ENCODE measurements around the gene ZDHHC3. TPM values are rescaled to one million over a fixed set of nuclear protein-coding genes. Genes with fewer than 3 reads are reported as not detected.

The ZDHHC3 gene
- total and polyA plus RNA-seq, 3 experiments from 2014 or later = 40.9 to 46.3 (median 41.8) TPM

GRCh38 chr3:44918581-44918980 lies 57.4 kb downstream of the ZDHHC3 start:
- no peak overlapping the region for H3K4me3 Mint-ChIP-seq
- H3K36me3 Mint-ChIP-seq = peaks cover 0 to 49% (median 7%) of the 10 kb centered on the region in 3 donors
- POLR2A ChIA-PET = no interaction called here
- H3K27ac ChIP-seq (ENCODE audit: low read depth, low read length) = no peak overlapping the region
- no peak for DNase-seq
- no peaks in the 10 kb centered on the region for H3K27me3 Mint-ChIP-seq
- CTCF ChIA-PET = interaction anchor here (7.1 kb wide), 1 partner anchor 385 kb away, joined by 55 read pairs; no protein-coding TSS in a partner anchor
- no peaks in the 10 kb centered on the region for H3K36me3 ChIP-seq (ENCODE audit: insufficient read depth, low read length)
- H3K9me3 Mint-ChIP-seq = no peaks in the 10 kb centered on the region
- H3K4me1 ChIP-seq (ENCODE audit: insufficient read depth, low read length) = no peaks in the 10 kb centered on the region
- H3K9me3 ChIP-seq (ENCODE audit: low read length) = no peaks in the 10 kb centered on the region
- no peak overlapping the region for H3K4me3 ChIP-seq (ENCODE audit: low read length)
- H3K27me3 ChIP-seq (ENCODE audit: insufficient read depth, low read length, poor library complexity, severe bottlenecking) = no peaks in the 10 kb centered on the region
- H3K4me1 Mint-ChIP-seq = no peaks in the 10 kb centered on the region
- peak overlapping the region in 2 of 8 donors; percentile 36 to 73 for H3K27ac Mint-ChIP-seq

GRCh38 chr3:44918087-44918486 lies 57.9 kb downstream of the ZDHHC3 start:
- DNase-seq = no peak
- Mint-ChIP-seq H3K27ac (no peak overlapping the region), H3K36me3 (peaks cover 0 to 46% (median 7%) of the 10 kb centered on the region in 3 donors), H3K4me3 (no peak overlapping the region), H3K4me1 (no peaks in the 10 kb centered on the region), H3K27me3 (no peaks in the 10 kb centered on the region), H3K9me3 (no peaks in the 10 kb centered on the region)
- Histone ChIP-seq H3K36me3 (ENCODE audit: insufficient read depth, low read length) (no peaks in the 10 kb centered on the region), H3K27ac (ENCODE audit: low read depth, low read length) (no peak overlapping the region), H3K4me1 (ENCODE audit: insufficient read depth, low read length) (no peaks in the 10 kb centered on the region), H3K9me3 (ENCODE audit: low read length) (no peaks in the 10 kb centered on the region), H3K4me3 (ENCODE audit: low read length) (no peak overlapping the region), H3K27me3 (ENCODE audit: insufficient read depth, low read length, poor library complexity, severe bottlenecking) (no peaks in the 10 kb centered on the region)
- ChIA-PET POLR2A (no interaction called here), CTCF (interaction anchor here (7.1 kb wide), 1 partner anchor 385 kb away, joined by 55 read pairs; no protein-coding TSS in a partner anchor)

GRCh38 chr3:44915702-44916438 lies 60.1 kb downstream of the ZDHHC3 start:
- Mint-ChIP-seq H3K36me3 (peaks cover 0 to 29% (median 6%) of the 10 kb centered on the region in 3 donors), H3K27ac (no peak overlapping the region), H3K9me3 (peaks cover 0 to 3% (median 0%) of the 10 kb centered on the region in 5 donors), H3K27me3 (peaks cover 3 to 4% of the 10 kb centered on the region in 2 donors), H3K4me3 (no peak overlapping the region), H3K4me1 (no peaks in the 10 kb centered on the region)
- Histone ChIP-seq H3K9me3 (ENCODE audit: low read length) (no peaks in the 10 kb centered on the region), H3K4me1 (ENCODE audit: insufficient read depth, low read length) (no peaks in the 10 kb centered on the region), H3K27me3 (ENCODE audit: insufficient read depth, low read length, poor library complexity, severe bottlenecking) (no peaks in the 10 kb centered on the region), H3K4me3 (ENCODE audit: low read length) (no peak overlapping the region), H3K27ac (ENCODE audit: low read depth, low read length) (no peak overlapping the region), H3K36me3 (ENCODE audit: insufficient read depth, low read length) (no peaks in the 10 kb centered on the region)
- no peak for DNase-seq
- ChIA-PET CTCF (interaction anchor here (7.1 kb wide), 1 partner anchor 383 kb away, joined by 55 read pairs; no protein-coding TSS in a partner anchor), POLR2A (no interaction called here)

- ChIA-PET POLR2A (no interaction called here), CTCF (interaction anchor here (0.8 to 7.1 kb wide), 7 partner anchors 9 to 591 kb away, joined by 3 to 55 read pairs (median 4); no protein-coding TSS in a partner anchor)
- Mint-ChIP-seq H3K4me1 (no peaks in the 10 kb centered on the region), H3K27me3 (peaks cover 8 to 9% of the 10 kb centered on the region in 2 donors), H3K36me3 (peaks cover 0 to 20% (median 6%) of the 10 kb centered on the region in 3 donors), H3K4me3 (no peak overlapping the region), H3K9me3 (peaks cover 0 to 5% (median 0%) of the 10 kb centered on the region in 5 donors), H3K27ac (no peak overlapping the region)
- Histone ChIP-seq H3K4me1 (ENCODE audit: insufficient read depth, low read length) (no peaks in the 10 kb centered on the region), H3K9me3 (ENCODE audit: low read length) (no peaks in the 10 kb centered on the region), H3K27me3 (ENCODE audit: insufficient read depth, low read length, poor library complexity, severe bottlenecking) (no peaks in the 10 kb centered on the region), H3K27ac (ENCODE audit: low read depth, low read length) (no peak overlapping the region), H3K4me3 (ENCODE audit: low read length) (no peak overlapping the region), H3K36me3 (ENCODE audit: insufficient read depth, low read length) (no peaks in the 10 kb centered on the region)
- no peak for DNase-seq
Measured at GRCh38 chr3:44914936-44915335, 61.0 kb downstream of the ZDHHC3 start.

- H3K36me3 Mint-ChIP-seq = peaks cover 0 to 13% (median 6%) of the 10 kb centered on the region in 3 donors
- H3K27me3 ChIP-seq (ENCODE audit: insufficient read depth, low read length, poor library complexity, severe bottlenecking) = no peaks in the 10 kb centered on the region
- no peak overlapping the region for H3K27ac ChIP-seq (ENCODE audit: low read depth, low read length)
- no peaks in the 10 kb centered on the region for H3K4me1 ChIP-seq (ENCODE audit: insufficient read depth, low read length)
- no peak overlapping the region for H3K4me3 ChIP-seq (ENCODE audit: low read length)
- no peaks in the 10 kb centered on the region for H3K4me1 Mint-ChIP-seq
- H3K27ac Mint-ChIP-seq = no peak overlapping the region
- ChIA-PET CTCF (interaction anchor here (0.8 to 7.1 kb wide), 9 partner anchors 10 to 590 kb away, joined by 3 to 55 read pairs (median 4); partner anchors contain the start of gene TCAIM), POLR2A (no interaction called here)
- no peaks in the 10 kb centered on the region for H3K36me3 ChIP-seq (ENCODE audit: insufficient read depth, low read length)
- no peaks in the 10 kb centered on the region for H3K9me3 ChIP-seq (ENCODE audit: low read length)
- DNase-seq = peak; percentile 44 to 69 (median 55)
- H3K27me3 Mint-ChIP-seq = peaks cover 15 to 17% of the 10 kb centered on the region in 2 donors
- H3K9me3 Mint-ChIP-seq = peaks cover 0 to 7% (median 0%) of the 10 kb centered on the region in 5 donors
- H3K4me3 Mint-ChIP-seq = no peak overlapping the region
Measured at GRCh38 chr3:44913868-44914468, 62.0 kb downstream of the ZDHHC3 start.

GRCh38 chr3:44910693-44911092 lies 65.3 kb downstream of the ZDHHC3 start:
- CTCF ChIA-PET = no interaction called here
- Histone ChIP-seq H3K27me3 (ENCODE audit: insufficient read depth, low read length, poor library complexity, severe bottlenecking) (peaks cover 4% of the 10 kb centered on the region), H3K36me3 (ENCODE audit: insufficient read depth, low read length) (no peaks in the 10 kb centered on the region), H3K4me1 (ENCODE audit: insufficient read depth, low read length) (no peaks in the 10 kb centered on the region), H3K9me3 (ENCODE audit: low read length) (no peaks in the 10 kb centered on the region), H3K4me3 (ENCODE audit: low read length) (no peak overlapping the region), H3K27ac (ENCODE audit: low read depth, low read length) (no peak overlapping the region)
- no peak overlapping the region for H3K27ac Mint-ChIP-seq
- DNase-seq = no peak
- no peaks in the 10 kb centered on the region for H3K4me1 Mint-ChIP-seq
- no peak overlapping the region for H3K4me3 Mint-ChIP-seq
- no peaks in the 10 kb centered on the region for H3K36me3 Mint-ChIP-seq
- POLR2A ChIA-PET = no interaction called here
- peaks cover 0 to 8% (median 6%) of the 10 kb centered on the region in 5 donors for H3K9me3 Mint-ChIP-seq
- peaks cover 30 to 34% of the 10 kb centered on the region in 2 donors for H3K27me3 Mint-ChIP-seq

GRCh38 chr3:44909063-44909462 lies 66.9 kb downstream of the ZDHHC3 start:
- Histone ChIP-seq H3K27me3 (ENCODE audit: insufficient read depth, low read length, poor library complexity, severe bottlenecking) (peaks cover 4% of the 10 kb centered on the region), H3K9me3 (ENCODE audit: low read length) (no peaks in the 10 kb centered on the region), H3K4me3 (ENCODE audit: low read length) (no peak overlapping the region), H3K36me3 (ENCODE audit: insufficient read depth, low read length) (no peaks in the 10 kb centered on the region), H3K27ac (ENCODE audit: low read depth, low read length) (no peak overlapping the region), H3K4me1 (ENCODE audit: insufficient read depth, low read length) (no peaks in the 10 kb centered on the region)
- peaks cover 0 to 8% (median 6%) of the 10 kb centered on the region in 5 donors for H3K9me3 Mint-ChIP-seq
- H3K36me3 Mint-ChIP-seq = no peaks in the 10 kb centered on the region
- ChIA-PET CTCF (no interaction called here), POLR2A (no interaction called here)
- no peak overlapping the region for H3K4me3 Mint-ChIP-seq
- no peaks in the 10 kb centered on the region for H3K4me1 Mint-ChIP-seq
- DNase-seq = no peak
- peaks cover 30 to 34% of the 10 kb centered on the region in 2 donors for H3K27me3 Mint-ChIP-seq
- H3K27ac Mint-ChIP-seq = no peak overlapping the region

GRCh38 chr3:44907612-44908011 lies 68.4 kb downstream of the ZDHHC3 start:
- Histone ChIP-seq H3K4me3 (ENCODE audit: low read length) (no peak overlapping the region), H3K27ac (ENCODE audit: low read depth, low read length) (no peak overlapping the region), H3K36me3 (ENCODE audit: insufficient read depth, low read length) (no peaks in the 10 kb centered on the region), H3K9me3 (ENCODE audit: low read length) (no peaks in the 10 kb centered on the region), H3K27me3 (ENCODE audit: insufficient read depth, low read length, poor library complexity, severe bottlenecking) (peaks cover 4% of the 10 kb centered on the region), H3K4me1 (ENCODE audit: insufficient read depth, low read length) (no peaks in the 10 kb centered on the region)
- ChIA-PET CTCF (interaction anchor here (1.1 kb wide), 1 partner anchor 375 kb away, joined by 4 read pairs; no protein-coding TSS in a partner anchor), POLR2A (no interaction called here)
- Mint-ChIP-seq H3K36me3 (no peaks in the 10 kb centered on the region), H3K4me3 (no peak overlapping the region), H3K27me3 (peaks cover 32 to 41% of the 10 kb centered on the region in 2 donors), H3K4me1 (no peaks in the 10 kb centered on the region), H3K27ac (no peak overlapping the region), H3K9me3 (peaks cover 0 to 8% (median 6%) of the 10 kb centered on the region in 5 donors)
- no peak for DNase-seq

Data from CD8-positive, alpha-beta memory T cell (primary cell).